Muscle of leg (tissue), 11 donors: Measurements from ENCODE around the gene CD248. TPM values are rescaled to one million over a fixed set of nuclear protein-coding genes. Genes with fewer than 3 reads are reported as not detected.
A peak's percentile ranks its signal among the peaks of the same experiment; 100 is the strongest.

Experiments
- DNase-seq: peaks from one replicate; pipeline ENCODE4 v3.0.0; 2013
- H3K27ac ChIP-seq: one replicate; pipeline ENCODE4 v1.5.1; 2013; ENCODE audit warnings: mild to moderate bottlenecking, low read length, control low read depth
- H3K27me3 ChIP-seq: one replicate; pipeline ENCODE4 v1.6.1; 2013; ENCODE audit warnings: low read length; ENCODE audit not compliant: control insufficient read depth, insufficient read depth
- H3K36me3 ChIP-seq: one replicate; pipeline ENCODE4 v1.6.1; 2013; ENCODE audit warnings: low read length; ENCODE audit not compliant: control insufficient read depth, insufficient read depth
- H3K4me1 ChIP-seq: one replicate; pipeline ENCODE4 v1.6.1; 2013; ENCODE audit warnings: low read length; ENCODE audit not compliant: control insufficient read depth, insufficient read depth
- H3K4me3 ChIP-seq: one replicate; pipeline ENCODE4 v1.5.1; 2013; ENCODE audit warnings: low read length, control low read depth
- H3K9me3 ChIP-seq: replicated peaks from 2 replicates; pipeline ENCODE4 v1.6.1; 2013; ENCODE audit warnings: low read depth, low read length; ENCODE audit not compliant: control insufficient read depth
- WGBS: methylation state at CpG from one replicate; pipeline ENCODE4 v1.1.5; 2013; ENCODE audit warnings: missing lambda C conversion rate; ENCODE audit not compliant: insufficient coverage; 5-methylcytosine and 5-hydroxymethylcytosine counted together
- polyA plus RNA-seq, 8 donors: library from polyadenylated mRNA; unstranded; fragments of 120-200 nt; gene quantifications; one replicate each; pipeline versions ENCODE4 v1.2.1 to v1.2.3, GENCODE V29; 2013; ENCODE audit warnings: inconsistent platforms in 1 of 8, low replicate concordance in 1 of 8; ENCODE audit not compliant: insufficient read length in 8 of 8, insufficient read depth in 1 of 8
- total RNA-seq: library from RNA; stranded (reverse); fragments of 120-200 nt; gene quantifications from one replicate; pipeline ENCODE4 v1.2.4, GENCODE V29; 2013

Gene CD248
- total and polyA plus RNA-seq, 9 donors = 24.5 to 134 (median 97.4) TPM

DNA sequence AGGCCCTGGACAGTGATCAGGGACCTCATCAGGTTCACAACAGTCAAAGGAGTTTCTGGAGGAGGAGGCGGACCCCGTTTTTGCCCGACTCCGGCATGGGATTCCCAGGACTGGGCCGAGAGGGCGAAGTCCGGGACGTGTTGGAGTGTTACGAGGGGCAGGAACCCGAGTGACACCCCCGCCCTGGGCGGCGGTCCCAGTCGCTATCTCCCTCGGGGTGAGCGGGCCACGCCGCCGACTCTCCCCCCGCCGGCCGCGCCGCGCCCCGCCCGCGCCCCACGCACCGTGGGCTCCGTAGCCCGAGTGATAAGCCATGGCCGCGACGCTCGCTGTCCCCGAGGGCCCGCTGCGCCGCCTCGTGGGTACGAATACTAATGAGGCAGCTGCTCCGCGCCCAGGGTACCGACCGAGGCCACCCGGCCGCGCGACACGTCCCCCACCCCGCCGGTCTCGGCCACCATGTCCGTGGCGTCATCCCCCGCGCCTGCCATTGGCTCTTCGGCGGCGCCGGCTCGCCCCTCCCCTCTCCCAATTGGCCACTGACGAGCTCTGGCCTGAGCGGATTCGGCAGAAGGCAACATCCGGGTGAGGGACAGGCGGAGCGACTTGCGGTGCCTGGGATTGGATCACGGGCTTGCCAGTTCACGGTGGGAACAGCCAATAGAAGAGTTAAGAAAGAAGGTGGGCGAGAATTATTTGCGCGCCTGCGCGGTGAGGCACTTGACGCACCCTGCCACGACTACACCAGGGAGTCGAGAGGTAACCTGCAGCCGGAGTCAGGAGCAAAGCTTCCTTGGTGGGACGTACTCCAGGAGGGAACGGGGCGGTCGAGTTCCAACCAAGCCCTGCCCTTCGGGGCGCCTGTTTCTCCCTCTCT lies 27.9 kb downstream of the CD248 start, which contains the start of gene YIF1A:
Gene YIF1A, minus strand, starts transcription at position 473 of the 877 bp plus-strand sequence. Its CDS starts 158 bp downstream, at position 315.
- H3K4me3 ChIP-seq = peak within 1 kb of the TSS; percentile 92
- peaks cover 25% of the 10 kb centered on the region for H3K4me1 ChIP-seq
- under 1% methylated on average over 80 of the region's 87 CpGs for WGBS
- no peaks in the 10 kb centered on the region for H3K9me3 ChIP-seq
- peaks cover 32% of the 10 kb centered on the region for H3K36me3 ChIP-seq
- peak; percentile 100 for DNase-seq
- peak within 1 kb of the TSS; percentile 96 for H3K27ac ChIP-seq
- H3K27me3 ChIP-seq = peaks cover 38% of the 10 kb centered on the region

DNA sequence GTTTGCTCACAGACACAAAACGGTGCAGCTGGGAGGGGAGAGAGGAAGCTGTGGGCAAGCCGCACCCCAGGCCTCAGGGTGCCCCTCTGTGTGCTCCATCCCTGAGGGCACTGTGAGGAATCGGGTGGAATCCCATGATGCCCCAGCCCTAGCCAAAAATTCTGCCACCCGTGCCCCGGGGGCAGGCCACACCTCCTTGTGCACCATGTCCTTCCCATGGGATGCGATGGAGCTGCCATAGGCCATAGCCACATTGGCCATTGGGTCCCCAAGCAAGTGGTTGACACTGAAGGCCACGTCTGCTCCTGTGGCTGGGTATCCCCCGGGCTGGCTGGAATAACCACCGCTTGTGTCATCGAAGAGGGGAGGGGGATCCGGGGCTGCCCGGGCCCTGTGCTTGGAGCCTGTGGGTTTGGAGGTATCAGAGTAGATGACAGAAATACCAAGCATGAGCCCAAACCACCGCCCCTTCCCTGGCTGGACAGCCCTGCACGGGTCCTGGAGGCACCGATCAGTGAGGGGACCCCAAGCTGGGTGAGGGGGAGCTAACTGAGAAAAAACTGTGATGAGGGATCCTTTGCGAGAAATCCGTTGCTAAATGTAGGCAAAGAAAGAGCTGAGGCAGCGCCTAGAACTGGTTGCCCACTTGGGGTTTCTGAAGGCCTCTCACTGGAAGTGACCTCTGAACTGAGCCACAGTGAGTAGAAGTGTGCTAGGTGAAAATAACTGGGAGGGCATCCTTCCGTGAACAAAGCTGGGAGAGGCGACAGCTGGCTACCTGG lies 28.8 kb downstream of the CD248 start:
- Histone ChIP-seq H3K9me3 (no peaks in the 10 kb centered on the region), H3K4me1 (peaks cover 26% of the 10 kb centered on the region), H3K27ac (peak overlapping the region; percentile 91), H3K4me3 (peak overlapping the region; percentile 92), H3K27me3 (peaks cover 30% of the 10 kb centered on the region), H3K36me3 (peaks cover 39% of the 10 kb centered on the region)
- 19% methylated on average over 14 of the region's 20 CpGs for WGBS
- no peak for DNase-seq

- Histone ChIP-seq H3K27me3 (peaks cover 23% of the 10 kb centered on the region), H3K27ac (no peak overlapping the region), H3K4me1 (peaks cover 33% of the 10 kb centered on the region), H3K9me3 (no peaks in the 10 kb centered on the region), H3K36me3 (peaks cover 41% of the 10 kb centered on the region), H3K4me3 (no peak overlapping the region)
- WGBS = 67% methylated on average over 6 of the region's 10 CpGs
- DNase-seq = no peak
Observed at GRCh38 chr11:66287211-66287888, 29.5 kb downstream of the CD248 start.

DNA sequence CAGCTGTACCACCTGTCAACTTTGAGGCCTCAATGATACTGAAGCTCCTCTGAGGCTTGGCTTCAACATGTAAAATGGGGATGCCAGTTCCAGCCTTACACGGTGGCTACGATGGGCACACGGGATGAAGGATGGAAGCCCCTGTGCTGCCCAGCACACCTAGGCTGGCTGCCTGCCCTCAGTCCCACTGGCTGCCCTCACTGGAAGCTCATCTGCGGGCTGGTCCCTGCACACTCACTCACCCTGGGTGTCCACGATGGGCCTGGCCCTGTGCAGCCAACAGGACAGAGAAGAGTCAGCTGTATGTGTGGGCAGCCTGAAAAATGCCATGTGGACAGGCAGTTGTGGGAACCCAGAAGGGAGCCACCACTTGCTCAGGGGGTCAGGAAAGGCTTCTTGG lies 30.1 kb downstream of the CD248 start:
- WGBS = 79% methylated on average over 4 of the region's 5 CpGs
- Histone ChIP-seq H3K4me1 (peaks cover 40% of the 10 kb centered on the region), H3K4me3 (no peak overlapping the region), H3K36me3 (peaks cover 41% of the 10 kb centered on the region), H3K27ac (no peak overlapping the region), H3K9me3 (no peaks in the 10 kb centered on the region), H3K27me3 (peaks cover 17% of the 10 kb centered on the region)
- no peak for DNase-seq

DNA sequence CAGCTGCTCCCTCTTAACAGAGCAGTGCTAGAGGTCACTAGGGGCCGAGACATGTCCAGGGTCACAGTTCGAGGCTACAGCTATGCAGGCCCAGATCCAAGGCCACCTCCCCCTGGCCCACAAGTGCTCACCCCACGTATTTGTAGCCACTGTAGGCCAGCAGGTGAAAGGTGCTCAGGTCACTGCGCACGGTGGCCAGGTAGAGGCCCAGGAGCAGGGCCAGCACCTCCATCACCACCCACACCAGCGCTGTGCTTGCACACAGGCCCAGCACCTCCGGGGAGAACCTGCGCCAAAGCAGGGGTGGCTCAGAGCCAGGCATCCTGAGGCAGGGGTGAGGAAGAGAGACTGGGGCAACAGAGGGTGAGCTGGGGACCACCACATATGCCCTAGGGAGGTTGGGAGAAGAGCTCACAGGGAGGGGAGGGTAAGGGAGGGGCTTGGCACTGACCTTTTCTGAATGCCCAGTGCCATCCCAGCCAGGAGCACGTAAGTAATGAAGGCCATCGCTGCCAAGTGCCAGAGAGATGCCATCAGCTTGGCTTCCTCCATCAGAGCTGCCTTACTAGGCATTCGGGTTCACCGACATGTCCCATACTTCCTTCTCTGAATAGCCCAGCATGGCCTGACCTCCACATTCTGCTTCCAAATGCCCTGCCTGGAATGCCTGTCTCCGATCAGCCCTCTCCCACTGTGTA lies 31.4 kb downstream of the CD248 start:
- peak; percentile 24 for DNase-seq
- H3K4me1 ChIP-seq = peaks cover 49% of the 10 kb centered on the region
- H3K36me3 ChIP-seq = peaks cover 41% of the 10 kb centered on the region
- H3K4me3 ChIP-seq = no peak overlapping the region
- 79% methylated on average over 12 of the region's 13 CpGs for WGBS
- no peak overlapping the region for H3K27ac ChIP-seq
- peaks cover 7% of the 10 kb centered on the region for H3K27me3 ChIP-seq
- no peaks in the 10 kb centered on the region for H3K9me3 ChIP-seq

DNA sequence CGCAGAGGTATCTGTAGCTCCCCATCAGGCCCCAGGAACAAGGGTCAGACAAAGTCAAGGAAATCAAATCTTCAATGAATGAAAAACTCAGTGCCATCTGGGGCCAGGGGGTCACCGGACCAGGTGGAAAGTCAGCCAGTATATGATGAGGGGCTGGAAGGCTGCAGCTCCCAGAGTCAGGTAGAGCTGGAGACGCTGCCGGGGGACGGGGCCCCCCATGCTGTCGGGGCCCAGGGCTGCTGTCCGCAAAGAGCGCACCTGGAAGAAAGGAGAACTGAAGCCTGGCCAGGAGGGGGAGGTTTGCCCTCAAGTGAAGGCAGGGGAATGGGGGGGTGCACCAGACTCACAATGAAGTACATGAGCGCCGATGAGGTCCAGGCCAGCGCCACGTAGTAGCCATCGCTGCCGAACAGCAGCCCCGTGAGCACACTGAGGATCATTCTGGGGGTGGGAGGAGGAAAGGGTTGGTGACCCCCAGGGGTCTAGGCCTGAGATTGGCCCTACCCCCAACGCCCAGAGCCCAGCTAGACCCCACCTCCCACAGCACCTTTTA lies 32.2 kb downstream of the CD248 start:
- Histone ChIP-seq H3K27me3 (no peaks in the 10 kb centered on the region), H3K4me3 (no peak overlapping the region), H3K36me3 (peaks cover 41% of the 10 kb centered on the region), H3K4me1 (peaks cover 51% of the 10 kb centered on the region), H3K27ac (no peak overlapping the region), H3K9me3 (no peaks in the 10 kb centered on the region)
- 87% methylated on average over 15 of the region's 16 CpGs for WGBS
- DNase-seq = peak; percentile 17

DNA sequence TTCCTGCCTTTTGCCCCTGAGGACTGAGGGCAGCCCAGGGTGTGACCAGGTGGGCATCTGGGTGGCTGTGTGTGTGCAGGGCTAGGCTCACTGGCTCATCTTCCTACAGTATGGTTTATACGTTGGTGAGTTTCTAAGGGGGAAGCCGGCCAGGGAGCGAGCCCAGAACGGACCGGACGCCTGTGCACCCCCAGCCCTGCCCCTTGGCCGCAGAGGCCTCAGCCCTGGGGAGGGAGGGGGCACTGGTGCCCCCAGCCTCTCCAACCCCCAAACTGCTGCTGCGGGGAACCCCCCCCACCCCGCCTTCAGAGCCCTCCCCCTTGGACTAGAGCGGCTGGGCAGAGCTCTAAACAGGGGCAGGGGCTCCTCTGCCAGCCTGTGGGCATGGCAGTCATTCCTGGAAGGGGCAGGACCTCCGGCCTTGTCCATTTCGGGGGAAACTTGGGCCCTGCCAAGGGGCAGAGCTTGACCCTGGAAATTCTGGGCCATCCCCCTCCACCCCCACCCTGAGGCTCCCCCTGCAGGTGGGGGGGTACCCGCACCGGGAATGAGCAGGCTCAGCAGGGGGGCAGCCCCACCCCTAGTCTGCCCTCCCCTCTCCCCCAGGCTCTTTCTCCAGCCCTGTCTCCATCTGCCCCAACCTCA lies 33.3 kb downstream of the CD248 start:
- Histone ChIP-seq H3K4me1 (peaks cover 59% of the 10 kb centered on the region), H3K27ac (no peak overlapping the region), H3K36me3 (peaks cover 41% of the 10 kb centered on the region), H3K9me3 (no peaks in the 10 kb centered on the region), H3K27me3 (peaks cover 1% of the 10 kb centered on the region), H3K4me3 (no peak overlapping the region)
- DNase-seq = no peak
- 25% methylated on average over 2 of the region's 14 CpGs for WGBS

GRCh38 chr11:66282468-66283455 lies 34.1 kb downstream of the CD248 start:
- H3K4me1 ChIP-seq = peaks cover 53% of the 10 kb centered on the region
- WGBS = 10% methylated on average over 22 of the region's 35 CpGs
- H3K9me3 ChIP-seq = no peaks in the 10 kb centered on the region
- H3K27ac ChIP-seq = no peak overlapping the region
- peak; percentile 97 for DNase-seq
- peaks cover 41% of the 10 kb centered on the region for H3K36me3 ChIP-seq
- H3K4me3 ChIP-seq = no peak overlapping the region
- H3K27me3 ChIP-seq = peaks cover 2% of the 10 kb centered on the region
